IMR-90 (cell line): ENCODE results near the gene MALRD1. TPM values are rescaled to one million over a fixed set of nuclear protein-coding genes. Genes with fewer than 3 reads are reported as not detected.
A peak's percentile ranks its signal among the peaks of the same experiment; 100 is the strongest.

ENCODE experiments used
- ATAC-seq: fragments of 200-7000 bp; cut with Tn5 transposase; 2 replicates; pipeline ENCODE4 v1.9.1; 2020; ENCODE audit warnings: low read depth, mild to moderate bottlenecking, moderate library complexity
- BruUV-seq: library from RNA; stranded (reverse); fragments of 400-500 nt; replicated peaks from 2 replicates; lab custom pipeline; 2021; lab: Mats Ljungman, UMichigan
- CTCF ChIA-PET: fragments of 300-600 bp; formaldehyde crosslinking; extraction: SDS; loops from one replicate; lab custom pipeline; 2021; ENCODE audit warnings: antibody characterized with exemption; lab: Yijun Ruan, JAX
- POLR2A ChIA-PET: fragments of 300-600 bp; sonication (Branson Sonifier 250); formaldehyde crosslinking; loops from one replicate; lab custom pipeline; 2022; ENCODE audit warnings: antibody characterized with exemption; ENCODE audit not compliant: unreplicated experiment; lab: Charles Lee
- DNase-seq: peaks from one replicate; pipeline ENCODE4 v3.0.0; 2013
- H2AFZ ChIP-seq: replicated peaks from 2 replicates; pipeline ENCODE3; 2013; ENCODE audit warnings: low read length, mild to moderate bottlenecking; ENCODE audit not compliant: poor library complexity
- H2AK5ac ChIP-seq: 2 replicates; pipeline ENCODE4 v1.6.1; 2013; ENCODE audit warnings: low read depth, low read length, inconsistent platforms
- H2AK9ac ChIP-seq: replicated peaks from 2 replicates; pipeline ENCODE3; 2013; ENCODE audit warnings: mild to moderate bottlenecking, low read depth, low read length, moderate library complexity; ENCODE audit not compliant: poor library complexity
- H2BK120ac ChIP-seq: 2 replicates; pipeline ENCODE4 v1.6.1; 2013; ENCODE audit warnings: low read depth, low read length, inconsistent platforms
- H2BK15ac ChIP-seq: 3 replicates; pipeline ENCODE4 v1.6.1; 2013; ENCODE audit warnings: low read depth, low read length, inconsistent platforms
- H2BK20ac ChIP-seq: 2 replicates; pipeline ENCODE4 v1.6.1; 2013; ENCODE audit warnings: low read depth, mild to moderate bottlenecking, inconsistent platforms, low read length, moderate library complexity
- H2BK5ac ChIP-seq: 2 replicates; pipeline ENCODE4 v1.6.1; 2013; ENCODE audit warnings: mild to moderate bottlenecking, low read depth, low read length, inconsistent platforms; ENCODE audit not compliant: poor library complexity, severe bottlenecking
- H3K14ac ChIP-seq: replicated peaks from 2 replicates; pipeline ENCODE4 v1.6.1; 2013; ENCODE audit warnings: low read depth, low read length, inconsistent platforms
- H3K18ac ChIP-seq: 2 replicates; pipeline ENCODE4 v1.6.1; 2013; ENCODE audit warnings: low read depth, low read length, control low read depth
- H3K23ac ChIP-seq: 2 replicates; pipeline ENCODE4 v1.6.1; 2013; ENCODE audit warnings: low read depth, low read length, inconsistent platforms
- H3K27ac ChIP-seq: 2 replicates; pipeline ENCODE4 v1.5.1; 2013; ENCODE audit warnings: mild to moderate bottlenecking, control low read depth, low read length; ENCODE audit not compliant: insufficient read depth
- H3K27me3 ChIP-seq: 2 replicates; pipeline ENCODE4 v1.6.1; 2013; ENCODE audit warnings: low read length; ENCODE audit not compliant: control insufficient read depth, insufficient read depth
- H3K36me3 ChIP-seq: 2 replicates; pipeline ENCODE4 v1.6.1; 2013; ENCODE audit warnings: low read length, mixed read lengths; ENCODE audit not compliant: control insufficient read depth, insufficient read depth
- H3K4ac ChIP-seq: 2 replicates; pipeline ENCODE4 v1.6.1; 2013; ENCODE audit warnings: low read depth, low read length, inconsistent platforms
- H3K4me1 ChIP-seq: 2 replicates; pipeline ENCODE4 v1.6.1; 2013; ENCODE audit warnings: low read length, mixed read lengths; ENCODE audit not compliant: control insufficient read depth, insufficient read depth
- H3K4me2 ChIP-seq: 2 replicates; pipeline ENCODE4 v1.6.1; 2013; ENCODE audit warnings: low read depth, mild to moderate bottlenecking, control low read depth, low read length, moderate library complexity
- H3K4me3 ChIP-seq: 2 replicates; pipeline ENCODE4 v1.5.1; 2013; ENCODE audit warnings: low read depth, mild to moderate bottlenecking, control low read depth, low read length, moderate library complexity; ENCODE audit not compliant: insufficient read depth
- H3K56ac ChIP-seq: 2 replicates; pipeline ENCODE4 v1.6.1; 2013; ENCODE audit warnings: low read length, inconsistent platforms; ENCODE audit not compliant: insufficient read depth; ENCODE audit errors: extremely low read depth
- H3K79me1 ChIP-seq, 2 experiments: 2 replicates each; pipeline ENCODE4 v1.6.1; 2013; ENCODE audit warnings: low read length in 2 of 2, inconsistent platforms in 1 of 2, low read depth in 1 of 2
- H3K9ac ChIP-seq: 2 replicates; pipeline ENCODE4 v1.6.1; 2013; ENCODE audit warnings: low read depth, low read length, control low read depth
- H3K9me1 ChIP-seq: 2 replicates; pipeline ENCODE4 v1.6.1; 2013; ENCODE audit warnings: low read length, inconsistent platforms; ENCODE audit not compliant: insufficient read depth
- H3K9me3 ChIP-seq: 2 replicates; pipeline ENCODE4 v1.6.1; 2013; ENCODE audit warnings: low read length; ENCODE audit not compliant: control insufficient read depth, insufficient read depth
- H4K20me1 ChIP-seq: 2 replicates; pipeline ENCODE4 v1.6.1; 2013; ENCODE audit warnings: low read length, inconsistent platforms; ENCODE audit not compliant: insufficient read depth
- H4K5ac ChIP-seq: 2 replicates; pipeline ENCODE4 v1.6.1; 2013; ENCODE audit warnings: mild to moderate bottlenecking, low read depth, low read length, control low read depth
- H4K8ac ChIP-seq, 2 experiments: 2 replicates each; pipeline ENCODE4 v1.6.1; 2013; ENCODE audit warnings: low read depth in 2 of 2, low read length in 2 of 2, control low read depth in 1 of 2, inconsistent platforms in 1 of 2
- H4K91ac ChIP-seq: 2 replicates; pipeline ENCODE4 v1.6.1; 2013; ENCODE audit warnings: low read depth, low read length, inconsistent platforms; ENCODE audit not compliant: insufficient read depth
- BHLHE40 ChIP-seq: fragments of 150-350 bp; IDR thresholded peaks from 2 replicates; pipeline ENCODE4 v1.6.1; 2016; ENCODE audit warnings: mild to moderate bottlenecking, low read depth, low read length
- CEBPB ChIP-seq: IDR thresholded peaks from 2 replicates; pipeline ENCODE4 v1.6.1; 2012; ENCODE audit warnings: low read depth, low read length, improper control_type of control experiment
- FOS ChIP-seq: fragments of 150-350 bp; IDR thresholded peaks from 2 replicates; pipeline ENCODE4 v1.6.1; 2016; ENCODE audit warnings: low read depth, low read length
- MAFK ChIP-seq: IDR thresholded peaks from 2 replicates; pipeline ENCODE4 v1.6.1; 2012; ENCODE audit warnings: low read depth, low read length, improper control_type of control experiment
- MAZ ChIP-seq: IDR thresholded peaks from 2 replicates; pipeline ENCODE4 v1.6.1; 2012; ENCODE audit warnings: low read depth, mild to moderate bottlenecking, low read length, improper control_type of control experiment, moderate library complexity, borderline replicate concordance
- NFE2L2 ChIP-seq: fragments of 150-350 bp; IDR thresholded peaks from 2 replicates; pipeline ENCODE4 v1.6.1; 2016; ENCODE audit warnings: low read depth, mild to moderate bottlenecking, low read length
- POLR2A ChIP-seq: IDR thresholded peaks from 2 replicates; pipeline ENCODE4 v1.6.1; 2012; ENCODE audit warnings: mild to moderate bottlenecking, low read depth, low read length
- RAD21 ChIP-seq: IDR thresholded peaks from 2 replicates; pipeline ENCODE4 v1.6.1; 2012; ENCODE audit warnings: low read length, improper control_type of control experiment
- WGBS, 2 experiments: methylation state at CpG; one replicate each; pipeline versions ENCODE4 v1.1.5 to v1.1.7; 2013; ENCODE audit warnings: missing lambda C conversion rate in 2 of 2; ENCODE audit not compliant: insufficient read length in 1 of 2; ENCODE audit errors: extremely low coverage in 2 of 2; 5-methylcytosine and 5-hydroxymethylcytosine counted together
- dilution Hi-C: fragments of 300-500 bp; cut with HindIII; formaldehyde crosslinking; loops from one replicate; pipeline ENCODE4 v1.14.3; 2018; ENCODE audit warnings: low sequenced_read_pairs; ENCODE audit not compliant: unreplicated experiment
- in situ Hi-C: fragments of 300-500 bp; cut with MboI; formaldehyde crosslinking; loops from 3 replicates; pipeline ENCODE4 v1.14.3; 2019; ENCODE audit warnings: low sequenced_read_pairs, inconsistent platforms, mixed read lengths
- intact Hi-C: fragments of 100-400 bp; cut with micrococcal nuclease; formaldehyde crosslinking; loops from 2 replicates; pipeline ENCODE4 v1.10.0; 2022
- polyA plus RNA-seq, 3 experiments: library from polyadenylated mRNA; depleted of rRNA; stranded (reverse); fragments of >200 nt; gene quantifications; 2 replicates each; pipeline ENCODE4 v1.2.3, GENCODE V29; 2012; ENCODE audit warnings: low replicate concordance in 1 of 3
- total RNA-seq: library from RNA; depleted of rRNA; stranded (reverse); fragments of >200 nt; gene quantifications from 2 replicates; pipeline ENCODE4 v1.2.3, GENCODE V29; 2012
- TF ChIP-seq, protein P1 (sequence below): fragments of 150-350 bp; IDR thresholded peaks from 2 replicates; pipeline ENCODE4 v1.6.1; 2016; ENCODE audit warnings: low read depth, mild to moderate bottlenecking, low read length, moderate library complexity, borderline replicate concordance

The MALRD1 gene
- total and polyA plus RNA-seq, 2 of the 4 experiments (the other 2 are of a cell fraction): 0.34 to 1.1 TPM

DNA sequence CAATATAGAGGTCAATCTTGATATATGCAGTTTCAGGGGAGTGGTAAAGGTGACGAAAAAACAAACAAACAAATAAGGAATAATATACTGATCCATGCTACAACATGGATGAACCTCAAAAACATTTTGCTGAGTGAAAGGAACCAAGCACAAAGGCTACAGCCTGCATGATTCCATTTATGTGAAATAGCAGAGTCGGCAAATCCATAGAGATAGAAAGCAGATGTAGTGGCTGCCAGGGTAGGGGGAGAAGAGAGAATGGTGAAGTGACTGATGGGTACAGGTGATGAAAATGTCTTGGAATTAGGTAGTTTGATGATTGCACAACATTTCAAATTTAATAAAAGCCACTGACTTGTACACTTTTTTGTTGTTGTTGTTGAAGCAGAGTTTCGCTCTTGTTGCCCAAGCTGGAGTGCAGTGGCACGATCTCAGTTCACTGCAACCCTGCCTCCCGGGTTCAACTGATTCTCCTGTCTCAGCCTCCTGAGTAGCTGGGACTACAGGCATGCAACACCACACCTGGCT, 71.8 kb downstream of the MALRD1 start:
- Histone ChIP-seq H2AK5ac (no peak overlapping the region), H2BK20ac (no peak overlapping the region), H3K56ac (no peak overlapping the region), H3K79me1 (no peaks in the 10 kb centered on the region), H3K4me3 (no peak overlapping the region), H2AK9ac (no peak overlapping the region), H3K4me2 (no peak overlapping the region), H3K4me1 (no peaks in the 10 kb centered on the region), H3K23ac (no peak overlapping the region), H3K9me1 (no peaks in the 10 kb centered on the region), H4K91ac (no peak overlapping the region), H2BK15ac (no peak overlapping the region), H3K27ac (no peak overlapping the region), H3K9ac (no peak overlapping the region), H3K9me3 (no peaks in the 10 kb centered on the region), H2AFZ (no peak overlapping the region), H4K5ac (no peak overlapping the region), H3K4ac (no peak overlapping the region), H3K18ac (no peak overlapping the region), H3K27me3 (no peaks in the 10 kb centered on the region), H3K36me3 (no peaks in the 10 kb centered on the region), H4K8ac (no peak overlapping the region), H4K20me1 (no peaks in the 10 kb centered on the region), H3K14ac (no peak overlapping the region), H2BK5ac (no peak overlapping the region), H2BK120ac (no peak overlapping the region)
- dilution Hi-C loops (no loop called here), intact Hi-C loops (no loop called here), in situ Hi-C loops (no loop called here)
- BruUV-seq: no TSS peak
- WGBS, 2 experiments: 80% methylated on average over 1 of the region's 5 CpGs; no CpG with 5 or more reads in 1 of the 2 experiments
- ATAC-seq (no peak), DNase-seq (no peak)
- POLR2A ChIA-PET: no interaction called here
- no peak for TF ChIP-seq FOS
- no peak for TF ChIP-seq BHLHE40
- TF ChIP-seq CEBPB: peak; percentile 71
- no peak for TF ChIP-seq RAD21
- peak; percentile 81 for TF ChIP-seq MAFK
- TF ChIP-seq, protein P1, sequence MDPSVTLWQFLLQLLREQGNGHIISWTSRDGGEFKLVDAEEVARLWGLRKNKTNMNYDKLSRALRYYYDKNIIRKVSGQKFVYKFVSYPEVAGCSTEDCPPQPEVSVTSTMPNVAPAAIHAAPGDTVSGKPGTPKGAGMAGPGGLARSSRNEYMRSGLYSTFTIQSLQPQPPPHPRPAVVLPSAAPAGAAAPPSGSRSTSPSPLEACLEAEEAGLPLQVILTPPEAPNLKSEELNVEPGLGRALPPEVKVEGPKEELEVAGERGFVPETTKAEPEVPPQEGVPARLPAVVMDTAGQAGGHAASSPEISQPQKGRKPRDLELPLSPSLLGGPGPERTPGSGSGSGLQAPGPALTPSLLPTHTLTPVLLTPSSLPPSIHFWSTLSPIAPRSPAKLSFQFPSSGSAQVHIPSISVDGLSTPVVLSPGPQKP: no peak
- no peak for TF ChIP-seq POLR2A
- no peak for TF ChIP-seq MAZ
- no peak for TF ChIP-seq NFE2L2
- CTCF ChIA-PET: no interaction called here
